NCI-H1092 treated with DMSO at 0.1 percent for 48 hours (cell line): ENCODE results near the gene ROMO1.

Experiments
- DNase-seq: peaks from one replicate; lab custom pipeline; 2025; lab: John Stamatoyannopoulos, UW

The ROMO1 gene

GRCh38 chr20:35699127-35699956 is at the start of gene ROMO1, which contains the start of gene NFS1:
ROMO1 (plus strand) TSS chr20:35699405; CDS start chr20:35699633, 228 bp downstream.
NFS1 (minus strand) TSS chr20:35699352; CDS start chr20:35699288, 64 bp downstream.
- DNase-seq = peak; percentile 89

GRCh38 chr20:35650632-35651031 is 48.6 kb upstream of the ROMO1 start:
- DNase-seq = no peak

GRCh38 chr20:35651958-35652357 is 47.2 kb upstream of the ROMO1 start:
- no peak for DNase-seq

- no peak for DNase-seq
Measured at GRCh38 chr20:35652641-35653429, 46.4 kb upstream of the ROMO1 start.

- no peak for DNase-seq
Measured at GRCh38 chr20:35653430-35653734, 45.8 kb upstream of the ROMO1 start.

- no peak for DNase-seq
Measured at GRCh38 chr20:35653893-35654292, 45.3 kb upstream of the ROMO1 start.

GRCh38 chr20:35654415-35654814 is 44.8 kb upstream of the ROMO1 start:
- no peak for DNase-seq

GRCh38 chr20:35657271-35657670 is 41.9 kb upstream of the ROMO1 start:
- DNase-seq = no peak

- no peak for DNase-seq
Measured at GRCh38 chr20:35660122-35660937, 38.9 kb upstream of the ROMO1 start.

- DNase-seq = no peak
Measured at GRCh38 chr20:35661053-35661452, 38.2 kb upstream of the ROMO1 start.

GRCh38 chr20:35661908-35662307 is 37.3 kb upstream of the ROMO1 start:
- no peak for DNase-seq

GRCh38 chr20:35662551-35662950 is 36.7 kb upstream of the ROMO1 start:
- DNase-seq = no peak

GRCh38 chr20:35663516-35664465 is 35.4 kb upstream of the ROMO1 start:
- DNase-seq = peak; percentile 30

GRCh38 chr20:35664466-35665206 is 34.6 kb upstream of the ROMO1 start, which contains the start of the genes CPNE1 and RBM12:
CPNE1 (minus strand) TSS chr20:35664900; CDS start chr20:35632923, 31,977 bp downstream.
RBM12 (minus strand) TSS chr20:35664900; CDS start chr20:35655322, 9,578 bp downstream.
- peak; percentile 93 for DNase-seq

- DNase-seq = no peak
Measured at GRCh38 chr20:35665949-35666288, 33.3 kb upstream of the ROMO1 start.

- DNase-seq = no peak
Measured at GRCh38 chr20:35669221-35669620, 30.0 kb upstream of the ROMO1 start.

GRCh38 chr20:35669681-35670080 is 29.5 kb upstream of the ROMO1 start:
- DNase-seq = no peak

GRCh38 chr20:35673884-35674283 is 25.3 kb upstream of the ROMO1 start:
- no peak for DNase-seq

GRCh38 chr20:35674921-35675320 is 24.3 kb upstream of the ROMO1 start:
- DNase-seq = no peak

GRCh38 chr20:35680452-35681183 is 18.6 kb upstream of the ROMO1 start:
- no peak for DNase-seq
